WTC11 (cell line): ENCODE measurements around the gene NTRK2.

Experiments used
- CTCF ChIP-seq: fragments of 200-600 bp; IDR thresholded peaks from 2 replicates; pipeline ENCODE4 v1.8.0; 2022; ENCODE audit warnings: antibody characterized with exemption
- ZNF121 ChIP-seq: sonication (generic); formaldehyde crosslinking; IDR thresholded peaks from 2 replicates; pipeline ENCODE4 v1.8.0; 2023; ENCODE audit warnings: missing genetic modification reagents

GRCh38 chr9:84955971-84956370, 286.4 kb downstream of the NTRK2 start:
- TF ChIP-seq ZNF121 (CRISPR knock-in tag) (no peak), CTCF (no peak)
